22Rv1 (cell line): ENCODE data around the gene EHHADH.

ENCODE experiments used
- ZFX ChIP-seq: fragments of 450-650 bp; IDR thresholded peaks from 2 replicates; pipeline ENCODE4 v1.6.1; 2017; ENCODE audit warnings: antibody characterized with exemption, borderline replicate concordance
- TF ChIP-seq, protein P1 (sequence below): fragments of 450-650 bp; IDR thresholded peaks from 2 replicates; pipeline ENCODE4 v1.5.1; 2017; ENCODE audit warnings: mild to moderate bottlenecking

DNA sequence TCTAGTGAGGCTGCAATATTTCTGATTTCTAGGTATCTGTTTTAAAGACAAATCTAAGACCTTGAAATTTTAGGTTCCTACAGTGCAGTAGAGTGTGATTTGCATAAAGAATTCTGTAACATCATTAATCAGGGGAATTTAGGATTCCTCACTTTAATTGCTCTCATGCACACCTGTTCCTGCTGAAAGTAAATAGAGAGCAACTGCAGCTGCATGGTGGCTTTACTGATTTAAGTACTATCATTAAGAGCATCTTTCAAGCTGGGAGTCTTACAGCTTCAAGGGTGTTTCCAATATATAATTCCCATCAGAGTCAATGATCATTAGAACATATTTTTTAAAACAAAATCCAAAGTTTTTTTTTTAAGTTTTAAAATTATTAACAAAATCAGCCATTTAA is 65.0 kb downstream of the EHHADH start:
- TF ChIP-seq, protein P1, sequence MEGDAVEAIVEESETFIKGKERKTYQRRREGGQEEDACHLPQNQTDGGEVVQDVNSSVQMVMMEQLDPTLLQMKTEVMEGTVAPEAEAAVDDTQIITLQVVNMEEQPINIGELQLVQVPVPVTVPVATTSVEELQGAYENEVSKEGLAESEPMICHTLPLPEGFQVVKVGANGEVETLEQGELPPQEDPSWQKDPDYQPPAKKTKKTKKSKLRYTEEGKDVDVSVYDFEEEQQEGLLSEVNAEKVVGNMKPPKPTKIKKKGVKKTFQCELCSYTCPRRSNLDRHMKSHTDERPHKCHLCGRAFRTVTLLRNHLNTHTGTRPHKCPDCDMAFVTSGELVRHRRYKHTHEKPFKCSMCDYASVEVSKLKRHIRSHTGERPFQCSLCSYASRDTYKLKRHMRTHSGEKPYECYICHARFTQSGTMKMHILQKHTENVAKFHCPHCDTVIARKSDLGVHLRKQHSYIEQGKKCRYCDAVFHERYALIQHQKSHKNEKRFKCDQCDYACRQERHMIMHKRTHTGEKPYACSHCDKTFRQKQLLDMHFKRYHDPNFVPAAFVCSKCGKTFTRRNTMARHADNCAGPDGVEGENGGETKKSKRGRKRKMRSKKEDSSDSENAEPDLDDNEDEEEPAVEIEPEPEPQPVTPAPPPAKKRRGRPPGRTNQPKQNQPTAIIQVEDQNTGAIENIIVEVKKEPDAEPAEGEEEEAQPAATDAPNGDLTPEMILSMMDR: no peak
- no peak for TF ChIP-seq ZFX
